A673 (cell line): ENCODE data around the gene MAML3. TPM values are rescaled to one million over a fixed set of nuclear protein-coding genes. Genes with fewer than 3 reads are reported as not detected.

Experiments
- BruUV-seq: library from RNA; stranded (reverse); fragments of 400-500 nt; replicated peaks from 2 replicates; lab custom pipeline; 2021; lab: Mats Ljungman, UMichigan
- CTCF ChIA-PET: fragments of 300-600 bp; sonication (Branson Sonifier 250); formaldehyde crosslinking; loops from one replicate; lab custom pipeline; 2022; ENCODE audit warnings: antibody characterized with exemption; lab: Charles Lee
- POLR2A ChIA-PET: fragments of 300-600 bp; sonication (Branson Sonifier 250); formaldehyde crosslinking; loops from one replicate; lab custom pipeline; 2022; ENCODE audit warnings: antibody characterized with exemption; ENCODE audit not compliant: low non-redundant PET; lab: Charles Lee
- DNase-seq: peaks from one replicate; pipeline ENCODE4 v3.0.0-alpha.2; 2015; ENCODE audit warnings: low spot score
- H3K27ac ChIP-seq: fragments of 200-600 bp; sonication (generic); 2 replicates; pipeline ENCODE4 v1.5.1; 2016; ENCODE audit warnings: mixed run types, low read depth, mild to moderate bottlenecking, mixed read lengths, antibody characterized with exemption, low read length; ENCODE audit not compliant: poor library complexity, severe bottlenecking
- H3K27me3 ChIP-seq: fragments of 200-600 bp; sonication (generic); replicated peaks from 2 replicates; pipeline ENCODE4 v1.6.1; 2017; ENCODE audit warnings: mixed run types, low read depth, mild to moderate bottlenecking, mixed read lengths, antibody characterized with exemption, low read length; ENCODE audit not compliant: insufficient read depth, poor library complexity
- H3K36me3 ChIP-seq: fragments of 200-600 bp; sonication (generic); 2 replicates; pipeline ENCODE4 v1.6.1; 2016; ENCODE audit warnings: mixed run types, mild to moderate bottlenecking, mixed read lengths, antibody characterized with exemption, low read length; ENCODE audit not compliant: insufficient read depth, poor library complexity, severe bottlenecking
- H3K4me1 ChIP-seq: fragments of 200-600 bp; sonication (generic); 2 replicates; pipeline ENCODE4 v1.6.1; 2017; ENCODE audit warnings: mixed run types, mild to moderate bottlenecking, mixed read lengths, antibody characterized with exemption, low read length; ENCODE audit not compliant: insufficient read depth, poor library complexity, severe bottlenecking
- H3K4me3 ChIP-seq: fragments of 200-600 bp; sonication (generic); 2 replicates; pipeline ENCODE4 v1.5.1; 2016; ENCODE audit warnings: low read depth, mixed run types, mild to moderate bottlenecking, mixed read lengths, low read length; ENCODE audit not compliant: poor library complexity, severe bottlenecking
- H3K9me3 ChIP-seq: fragments of 200-600 bp; sonication (generic); 2 replicates; pipeline ENCODE4 v1.6.1; 2016; ENCODE audit warnings: mixed run types, low read depth, mild to moderate bottlenecking, mixed read lengths, antibody characterized with exemption, low read length; ENCODE audit not compliant: poor library complexity, severe bottlenecking
- EZH2 ChIP-seq: fragments of 200-600 bp; sonication (generic); IDR thresholded peaks from 2 replicates; pipeline ENCODE4 v1.6.1; 2017; ENCODE audit warnings: borderline replicate concordance, low read depth, mild to moderate bottlenecking, mixed read lengths, antibody characterized with exemption, low read length; ENCODE audit not compliant: poor library complexity, severe bottlenecking
- intact Hi-C: fragments of 100-400 bp; cut with micrococcal nuclease; formaldehyde crosslinking; loops from one replicate; pipeline ENCODE4 v1.10.0; 2022; ENCODE audit not compliant: unreplicated experiment
- total RNA-seq: library from RNA; stranded (reverse); gene quantifications from 2 replicates; pipeline ENCODE4 v1.2.3, GENCODE V29; 2021
- TF ChIP-seq, protein P1 (sequence below): fragments of 300-800, 200-600 bp; sonication (generic); conservative IDR thresholded peaks from 2 replicates; pipeline ENCODE4 v1.5.1; 2017; ENCODE audit warnings: low read depth, mild to moderate bottlenecking, antibody characterized with exemption, low read length, moderate library complexity, mixed read lengths

Gene MAML3
- total RNA-seq, 1 experiment from 2014 or later = 3.7 TPM

GRCh38 chr4:140049849-140050637, 103.9 kb downstream of the MAML3 start:
- no peak overlapping the region for H3K4me3 ChIP-seq
- H3K4me1 ChIP-seq = peaks cover 11% of the 10 kb centered on the region
- CTCF ChIA-PET = interaction anchor here (0.6 to 1.0 kb wide), 3 partner anchors 45 to 384 kb away, joined by 3 read pairs; partner anchors contain the start of gene MGST2
- POLR2A ChIA-PET = no interaction called here
- DNase-seq = peak; percentile 52
- no peaks in the 10 kb centered on the region for H3K36me3 ChIP-seq
- intact Hi-C loops = loop anchor here (2.0 kb wide), 1 partner anchor 315 kb away; no protein-coding TSS in a partner anchor
- no peaks in the 10 kb centered on the region for H3K27me3 ChIP-seq
- no TSS peak for BruUV-seq
- no peak overlapping the region for H3K27ac ChIP-seq
- H3K9me3 ChIP-seq = no peaks in the 10 kb centered on the region
- TF ChIP-seq, protein P1, sequence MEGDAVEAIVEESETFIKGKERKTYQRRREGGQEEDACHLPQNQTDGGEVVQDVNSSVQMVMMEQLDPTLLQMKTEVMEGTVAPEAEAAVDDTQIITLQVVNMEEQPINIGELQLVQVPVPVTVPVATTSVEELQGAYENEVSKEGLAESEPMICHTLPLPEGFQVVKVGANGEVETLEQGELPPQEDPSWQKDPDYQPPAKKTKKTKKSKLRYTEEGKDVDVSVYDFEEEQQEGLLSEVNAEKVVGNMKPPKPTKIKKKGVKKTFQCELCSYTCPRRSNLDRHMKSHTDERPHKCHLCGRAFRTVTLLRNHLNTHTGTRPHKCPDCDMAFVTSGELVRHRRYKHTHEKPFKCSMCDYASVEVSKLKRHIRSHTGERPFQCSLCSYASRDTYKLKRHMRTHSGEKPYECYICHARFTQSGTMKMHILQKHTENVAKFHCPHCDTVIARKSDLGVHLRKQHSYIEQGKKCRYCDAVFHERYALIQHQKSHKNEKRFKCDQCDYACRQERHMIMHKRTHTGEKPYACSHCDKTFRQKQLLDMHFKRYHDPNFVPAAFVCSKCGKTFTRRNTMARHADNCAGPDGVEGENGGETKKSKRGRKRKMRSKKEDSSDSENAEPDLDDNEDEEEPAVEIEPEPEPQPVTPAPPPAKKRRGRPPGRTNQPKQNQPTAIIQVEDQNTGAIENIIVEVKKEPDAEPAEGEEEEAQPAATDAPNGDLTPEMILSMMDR = peak; percentile 60
- TF ChIP-seq EZH2 = no peak

GRCh38 chr4:140049024-140049848, 104.7 kb downstream of the MAML3 start:
- Histone ChIP-seq H3K27ac (no peak overlapping the region), H3K9me3 (no peaks in the 10 kb centered on the region), H3K36me3 (no peaks in the 10 kb centered on the region), H3K27me3 (no peaks in the 10 kb centered on the region), H3K4me3 (peak overlapping the region; percentile 5), H3K4me1 (peaks cover 11% of the 10 kb centered on the region)
- BruUV-seq = no TSS peak
- CTCF ChIA-PET = interaction anchor here (0.6 to 0.7 kb wide), 4 partner anchors 99 to 383 kb away, joined by 3 read pairs; partner anchors contain the start of gene MGST2
- TF ChIP-seq EZH2 = no peak
- TF ChIP-seq, protein P1 = no peak
- peak; percentile 29 for DNase-seq
- intact Hi-C loops = no loop called here
- POLR2A ChIA-PET = no interaction called here

- BruUV-seq = no TSS peak
- intact Hi-C loops = no loop called here
- CTCF ChIA-PET = interaction anchor here (0.7 kb wide), 2 partner anchors 100 to 149 kb away, joined by 3 read pairs; no protein-coding TSS in a partner anchor
- H3K9me3 ChIP-seq = no peaks in the 10 kb centered on the region
- TF ChIP-seq, protein P1 = no peak
- TF ChIP-seq EZH2 = no peak
- no peaks in the 10 kb centered on the region for H3K27me3 ChIP-seq
- no peak for DNase-seq
- H3K27ac ChIP-seq = no peak overlapping the region
- H3K36me3 ChIP-seq = no peaks in the 10 kb centered on the region
- H3K4me1 ChIP-seq = peaks cover 11% of the 10 kb centered on the region
- POLR2A ChIA-PET = no interaction called here
- peak overlapping the region; percentile 5 for H3K4me3 ChIP-seq
These were observed 105.5 kb downstream of the MAML3 start for GRCh38 chr4:140048419-140048995.
